WI38 (cell line): Measurements from ENCODE around the gene LSAMP.

Source experiments
- H3K4me3 ChIP-seq: 2 replicates; pipeline ENCODE4 v1.5.1; 2011; ENCODE audit warnings: low read depth, mild to moderate bottlenecking, control low read depth, low read length
- CTCF ChIP-seq: IDR thresholded peaks from 2 replicates; pipeline ENCODE4 v1.5.1; 2012; ENCODE audit warnings: low read depth, mild to moderate bottlenecking, control low read depth, low read length

Gene LSAMP

GRCh38 chr3:116057400-116058006 lies 387.8 kb downstream of the LSAMP start:
- H3K4me3 ChIP-seq, result no peak overlapping the region
- no peak for TF ChIP-seq CTCF

GRCh38 chr3:116056280-116056679 lies 389.0 kb downstream of the LSAMP start:
- TF ChIP-seq CTCF, result no peak

GRCh38 chr3:116053017-116053416 lies 392.3 kb downstream of the LSAMP start:
- TF ChIP-seq CTCF, result no peak
- H3K4me3 ChIP-seq, result no peak overlapping the region

More at GRCh38 chr3:116056280-116056679, 389.0 kb downstream of the LSAMP start:
- H3K4me3 ChIP-seq, result no peak overlapping the region

GRCh38 chr3:116052602-116053001 lies 392.7 kb downstream of the LSAMP start:
- H3K4me3 ChIP-seq, result no peak overlapping the region
- no peak for TF ChIP-seq CTCF

- no peak overlapping the region for H3K4me3 ChIP-seq
- TF ChIP-seq CTCF, result no peak
Observed at GRCh38 chr3:116051586-116051985, 393.7 kb downstream of the LSAMP start.

GRCh38 chr3:116051040-116051439 lies 394.2 kb downstream of the LSAMP start:
- no peak overlapping the region for H3K4me3 ChIP-seq
- no peak for TF ChIP-seq CTCF

- no peak for TF ChIP-seq CTCF
- H3K4me3 ChIP-seq, result no peak overlapping the region
Observed at GRCh38 chr3:116050311-116050915, 394.9 kb downstream of the LSAMP start.
